ENCODE results near the gene VPS50.

GRCh38 chr7:93242106-93242505 lies 9.9 kb downstream of the VPS50 start:
- TF ChIP-seq GATA2 (IDR thresholded peaks at IDR 0.05; ENCODE audit: low read depth, low read length): no peak
- TF ChIP-seq GATA3 (IDR thresholded peaks at IDR 0.05; ENCODE audit: low read depth, low read length): no peak

Data from SH-SY5Y (cell line).